HepG2 (cell line): Measurements from ENCODE around the gene PRELP.

Experiments
- EP300 ChIP-seq, 3 experiments: sonication (generic) in 1 of 3; formaldehyde crosslinking in 1 of 3; IDR thresholded peaks; 2 replicates each; pipeline versions ENCODE4 v1.5.1 to v1.6.1; 2011 to 2020; ENCODE audit warnings: low read depth in 2 of 3, low read length in 2 of 3, borderline replicate concordance in 1 of 3, improper control_type of control experiment in 1 of 3, mild to moderate bottlenecking in 1 of 3, missing genetic modification reagents in 1 of 3, moderate library complexity in 1 of 3
- RBAK ChIP-seq: sonication (generic); formaldehyde crosslinking; IDR thresholded peaks from 2 replicates; pipeline ENCODE4 v1.5.1; 2020; ENCODE audit warnings: mild to moderate bottlenecking, missing genetic modification reagents
- STAT6 ChIP-seq: sonication (generic); formaldehyde crosslinking; IDR thresholded peaks from 2 replicates; pipeline ENCODE4 v1.4.0; 2020; ENCODE audit warnings: missing genetic modification reagents, mild to moderate bottlenecking, borderline replicate concordance
- ZNF775 ChIP-seq: sonication (generic); formaldehyde crosslinking; IDR thresholded peaks from 2 replicates; pipeline ENCODE4 v1.4.0; 2020; ENCODE audit warnings: missing genetic modification reagents, mild to moderate bottlenecking, moderate library complexity, borderline replicate concordance
- ZNF792 ChIP-seq: IDR thresholded peaks from 2 replicates; pipeline ENCODE4 v1.6.1; 2016
- TF ChIP-seq, protein P1 (sequence below): sonication (generic); formaldehyde crosslinking; IDR thresholded peaks from 2 replicates; pipeline ENCODE4 v1.8.1; 2022; ENCODE audit warnings: mild to moderate bottlenecking, missing genetic modification reagents
- TF ChIP-seq, protein P2 (sequence below): fragments of 450-650 bp; IDR thresholded peaks from 2 replicates; pipeline ENCODE4 v1.6.1; 2016
- TF ChIP-seq, protein P3 (sequence below): sonication (generic); formaldehyde crosslinking; IDR thresholded peaks from 2 replicates; pipeline ENCODE4 v1.5.0; 2020; ENCODE audit warnings: mild to moderate bottlenecking, missing genetic modification reagents, moderate library complexity
- TF ChIP-seq, protein P4 (sequence below): sonication (generic); formaldehyde crosslinking; conservative IDR thresholded peaks from 2 replicates; pipeline ENCODE4 v1.4.0; 2020; ENCODE audit warnings: missing genetic modification reagents

GRCh38 chr1:203525685-203526084 is 50.1 kb downstream of the PRELP start:
- no peak for TF ChIP-seq ZNF775
- no peak for TF ChIP-seq STAT6 (CRISPR knock-in tag)
- TF ChIP-seq, protein P1, sequence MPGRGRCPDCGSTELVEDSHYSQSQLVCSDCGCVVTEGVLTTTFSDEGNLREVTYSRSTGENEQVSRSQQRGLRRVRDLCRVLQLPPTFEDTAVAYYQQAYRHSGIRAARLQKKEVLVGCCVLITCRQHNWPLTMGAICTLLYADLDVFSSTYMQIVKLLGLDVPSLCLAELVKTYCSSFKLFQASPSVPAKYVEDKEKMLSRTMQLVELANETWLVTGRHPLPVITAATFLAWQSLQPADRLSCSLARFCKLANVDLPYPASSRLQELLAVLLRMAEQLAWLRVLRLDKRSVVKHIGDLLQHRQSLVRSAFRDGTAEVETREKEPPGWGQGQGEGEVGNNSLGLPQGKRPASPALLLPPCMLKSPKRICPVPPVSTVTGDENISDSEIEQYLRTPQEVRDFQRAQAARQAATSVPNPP (CRISPR knock-in tag): no peak
- TF ChIP-seq, protein P2, sequence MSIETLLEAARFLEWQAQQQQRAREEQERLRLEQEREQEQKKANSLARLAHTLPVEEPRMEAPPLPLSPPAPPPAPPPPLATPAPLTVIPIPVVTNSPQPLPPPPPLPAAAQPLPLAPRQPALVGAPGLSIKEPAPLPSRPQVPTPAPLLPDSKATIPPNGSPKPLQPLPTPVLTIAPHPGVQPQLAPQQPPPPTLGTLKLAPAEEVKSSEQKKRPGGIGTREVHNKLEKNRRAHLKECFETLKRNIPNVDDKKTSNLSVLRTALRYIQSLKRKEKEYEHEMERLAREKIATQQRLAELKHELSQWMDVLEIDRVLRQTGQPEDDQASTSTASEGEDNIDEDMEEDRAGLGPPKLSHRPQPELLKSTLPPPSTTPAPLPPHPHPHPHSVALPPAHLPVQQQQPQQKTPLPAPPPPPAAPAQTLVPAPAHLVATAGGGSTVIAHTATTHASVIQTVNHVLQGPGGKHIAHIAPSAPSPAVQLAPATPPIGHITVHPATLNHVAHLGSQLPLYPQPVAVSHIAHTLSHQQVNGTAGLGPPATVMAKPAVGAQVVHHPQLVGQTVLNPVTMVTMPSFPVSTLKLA: no peak
- TF ChIP-seq, protein P3, sequence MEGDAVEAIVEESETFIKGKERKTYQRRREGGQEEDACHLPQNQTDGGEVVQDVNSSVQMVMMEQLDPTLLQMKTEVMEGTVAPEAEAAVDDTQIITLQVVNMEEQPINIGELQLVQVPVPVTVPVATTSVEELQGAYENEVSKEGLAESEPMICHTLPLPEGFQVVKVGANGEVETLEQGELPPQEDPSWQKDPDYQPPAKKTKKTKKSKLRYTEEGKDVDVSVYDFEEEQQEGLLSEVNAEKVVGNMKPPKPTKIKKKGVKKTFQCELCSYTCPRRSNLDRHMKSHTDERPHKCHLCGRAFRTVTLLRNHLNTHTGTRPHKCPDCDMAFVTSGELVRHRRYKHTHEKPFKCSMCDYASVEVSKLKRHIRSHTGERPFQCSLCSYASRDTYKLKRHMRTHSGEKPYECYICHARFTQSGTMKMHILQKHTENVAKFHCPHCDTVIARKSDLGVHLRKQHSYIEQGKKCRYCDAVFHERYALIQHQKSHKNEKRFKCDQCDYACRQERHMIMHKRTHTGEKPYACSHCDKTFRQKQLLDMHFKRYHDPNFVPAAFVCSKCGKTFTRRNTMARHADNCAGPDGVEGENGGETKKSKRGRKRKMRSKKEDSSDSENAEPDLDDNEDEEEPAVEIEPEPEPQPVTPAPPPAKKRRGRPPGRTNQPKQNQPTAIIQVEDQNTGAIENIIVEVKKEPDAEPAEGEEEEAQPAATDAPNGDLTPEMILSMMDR (CRISPR knock-in tag): no peak
- TF ChIP-seq ZNF792 (CRISPR knock-in tag): no peak
- TF ChIP-seq, protein P4, sequence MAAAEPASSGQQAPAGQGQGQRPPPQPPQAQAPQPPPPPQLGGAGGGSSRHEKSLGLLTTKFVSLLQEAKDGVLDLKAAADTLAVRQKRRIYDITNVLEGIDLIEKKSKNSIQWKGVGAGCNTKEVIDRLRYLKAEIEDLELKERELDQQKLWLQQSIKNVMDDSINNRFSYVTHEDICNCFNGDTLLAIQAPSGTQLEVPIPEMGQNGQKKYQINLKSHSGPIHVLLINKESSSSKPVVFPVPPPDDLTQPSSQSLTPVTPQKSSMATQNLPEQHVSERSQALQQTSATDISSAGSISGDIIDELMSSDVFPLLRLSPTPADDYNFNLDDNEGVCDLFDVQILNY (CRISPR knock-in tag): no peak
- TF ChIP-seq RBAK (CRISPR knock-in tag): no peak
- no peak for TF ChIP-seq EP300 (IDR thresholded peaks at IDR 0.05; ENCODE audit: low read depth in 2 of 2, low read length in 2 of 2)
- TF ChIP-seq EP300 (CRISPR knock-in tag; IDR thresholded peaks at IDR 0.05; ENCODE audit: borderline replicate concordance): no peak
